CD4-positive, alpha-beta T cell (primary cell): ENCODE data around the gene NUP210. TPM values are rescaled to one million over a fixed set of nuclear protein-coding genes. Genes with fewer than 3 reads are reported as not detected.
A peak's percentile ranks its signal among the peaks of the same experiment; 100 is the strongest.

Source experiments
- ATAC-seq: fragments of 200-7000 bp; cut with Tn5 transposase; one replicate; pipeline ENCODE4 v1.10.0; 2022; ENCODE audit warnings: mild to moderate bottlenecking; ENCODE audit not compliant: poor library complexity
- CTCF ChIA-PET: fragments of 350-600 bp; sonication (Branson Sonifier 250); formaldehyde crosslinking; loops from one replicate; lab custom pipeline; 2021; ENCODE audit warnings: antibody characterized with exemption, inconsistent platforms; lab: Charles Lee
- POLR2A ChIA-PET: fragments of 350-600 bp; sonication (Branson Sonifier 250); formaldehyde crosslinking; loops from one replicate; lab custom pipeline; 2021; ENCODE audit warnings: antibody characterized with exemption, inconsistent platforms; lab: Charles Lee
- DNase-seq, 14 experiments: peaks; one replicate each; pipeline ENCODE4 v3.0.0-alpha.2; 2013 to 2020; ENCODE audit warnings: mixed read lengths in 2 of 14
- H3K27ac ChIP-seq, 2 donors: one replicate each; pipeline versions ENCODE4 v1.5.1 to v1.7.0; 2013; ENCODE audit warnings: low read length in 2 of 2, low read depth in 1 of 2, mild to moderate bottlenecking in 1 of 2
- H3K27me3 ChIP-seq, 2 experiments: 1 replicate in 1 of 2; 2 replicates in 1 of 2; pipeline versions ENCODE4 v1.6.1 to v1.7.0; 2013; ENCODE audit warnings: low read length in 2 of 2, control low read depth in 1 of 2, mild to moderate bottlenecking in 1 of 2, moderate library complexity in 1 of 2; ENCODE audit not compliant: insufficient read depth in 2 of 2, control insufficient read depth in 1 of 2
- H3K36me3 ChIP-seq: one replicate; pipeline ENCODE4 v1.6.1; 2013; ENCODE audit warnings: low read length, control low read depth; ENCODE audit not compliant: insufficient read depth
- H3K4me1 ChIP-seq: one replicate; pipeline ENCODE4 v1.6.1; 2013; ENCODE audit warnings: low read length, control low read depth; ENCODE audit not compliant: insufficient read depth
- H3K4me3 ChIP-seq: one replicate; pipeline ENCODE4 v1.5.1; 2013; ENCODE audit warnings: mild to moderate bottlenecking, low read length, moderate library complexity
- H3K9me3 ChIP-seq, 2 experiments: 1 replicate in 1 of 2; 2 replicates in 1 of 2; pipeline versions ENCODE4 v1.6.1 to v1.7.0; 2013; ENCODE audit warnings: low read length in 2 of 2, mild to moderate bottlenecking in 2 of 2, control low read depth in 1 of 2, moderate library complexity in 1 of 2; ENCODE audit not compliant: control insufficient read depth in 1 of 2, insufficient read depth in 1 of 2
- H3K27ac Mint-ChIP-seq: one replicate; pipeline ENCODE4 v1.8.0; 2020; ENCODE audit warnings: mixed read lengths
- H3K27me3 Mint-ChIP-seq: one replicate; pipeline ENCODE4 v1.8.0; 2021; ENCODE audit warnings: mixed read lengths
- H3K36me3 Mint-ChIP-seq: one replicate; pipeline ENCODE4 v1.8.0; 2021; ENCODE audit warnings: low read depth, mixed read lengths
- H3K4me1 Mint-ChIP-seq: one replicate; pipeline ENCODE4 v1.8.0; 2021; ENCODE audit warnings: low read depth, mixed read lengths
- H3K4me3 Mint-ChIP-seq: one replicate; pipeline ENCODE4 v1.8.0; 2020; ENCODE audit warnings: mild to moderate bottlenecking, mixed read lengths
- H3K9me3 Mint-ChIP-seq: one replicate; pipeline ENCODE4 v1.8.0; 2020; ENCODE audit warnings: mixed read lengths
- CTCF ChIP-seq: fragments of 200-600 bp; IDR thresholded peaks from one replicate; pipeline ENCODE4 v1.8.0; 2022; ENCODE audit warnings: antibody characterized with exemption, mild to moderate bottlenecking
- intact Hi-C, 2 experiments: fragments of 100-400 bp; cut with DNase I in 1 of 2; cut with micrococcal nuclease in 1 of 2; formaldehyde crosslinking; loops; one replicate each; pipeline versions ENCODE4 v1.15.1 to v1.9.0; 2023 to 2025; cut with DNase I, micrococcal nuclease
- total RNA-seq, 174 experiments: library from RNA in 2 of 174; stranded (reverse) in 2 of 174; gene quantifications; one replicate each; pipeline ENCODE4 v1.2.3 and lab custom pipeline; 2021 to 2026

The NUP210 gene
- total RNA-seq, 2 experiments from 2014 or later, result 82.0 to 83.5 TPM

GRCh38 chr3:13408890-13409289, 11.2 kb downstream of the NUP210 start:
- H3K4me3 Mint-ChIP-seq, result no peak overlapping the region
- H3K4me1 Mint-ChIP-seq, result peaks cover 49% of the 10 kb centered on the region

GRCh38 chr3:13407926-13408325, 12.2 kb downstream of the NUP210 start:
- Mint-ChIP-seq H3K4me3 (no peak overlapping the region), H3K4me1 (peaks cover 42% of the 10 kb centered on the region), H3K27me3 (no peaks in the 10 kb centered on the region), H3K27ac (peak overlapping the region; percentile 13), H3K9me3 (peaks cover 3% of the 10 kb centered on the region), H3K36me3 (peaks cover 40% of the 10 kb centered on the region)
- Histone ChIP-seq H3K27me3 (no peaks in the 10 kb centered on the region), H3K9me3 (peaks cover 18 to 24% of the 10 kb centered on the region in 2 experiments), H3K36me3 (peaks cover 22% of the 10 kb centered on the region), H3K4me3 (no peak overlapping the region), H3K27ac (no peak overlapping the region), H3K4me1 (peaks cover 64% of the 10 kb centered on the region)
- no peak for TF ChIP-seq CTCF
- ChIA-PET CTCF (interaction anchor here (1.6 kb wide), 1 partner anchor 9 kb away, joined by 5 read pairs; no protein-coding TSS in a partner anchor), POLR2A (interaction anchor here (0.6 to 1.4 kb wide), 5 partner anchors 9 to 59 kb away, joined by 3 to 5 read pairs (median 3); no protein-coding TSS in a partner anchor)
- DNase-seq, result no peak
- intact Hi-C loops, result no loop called here
- ATAC-seq, result no peak

More at GRCh38 chr3:13408890-13409289, 11.2 kb downstream of the NUP210 start:
- TF ChIP-seq CTCF, result no peak
- Mint-ChIP-seq H3K27me3 (no peaks in the 10 kb centered on the region), H3K27ac (no peak overlapping the region), H3K36me3 (peaks cover 40% of the 10 kb centered on the region), H3K9me3 (peaks cover 3% of the 10 kb centered on the region)
- CTCF ChIA-PET, result interaction anchor here (1.6 kb wide), 1 partner anchor 8 kb away, joined by 5 read pairs; no protein-coding TSS in a partner anchor
- intact Hi-C loops, result no loop called here
- Histone ChIP-seq H3K9me3 (peaks cover 11 to 15% of the 10 kb centered on the region in 2 experiments), H3K27me3 (no peaks in the 10 kb centered on the region), H3K4me3 (no peak overlapping the region), H3K4me1 (peaks cover 68% of the 10 kb centered on the region), H3K27ac (no peak overlapping the region), H3K36me3 (peaks cover 14% of the 10 kb centered on the region)
- DNase-seq (no peak), ATAC-seq (no peak)
- POLR2A ChIA-PET, result interaction anchor here (1.1 kb wide), 1 partner anchor 11 kb away, joined by 3 read pairs; the partner anchor contains the start of gene NUP210

- CTCF ChIA-PET, result interaction anchor here (1.6 kb wide), 1 partner anchor 10 kb away, joined by 5 read pairs; no protein-coding TSS in a partner anchor
- peaks cover 47% of the 10 kb centered on the region for H3K4me1 Mint-ChIP-seq
Observed at GRCh38 chr3:13407475-13407874, 12.6 kb downstream of the NUP210 start.

More at GRCh38 chr3:13407475-13407874, 12.6 kb downstream of the NUP210 start:
- DNase-seq (no peak), ATAC-seq (no peak)
- peaks cover 22% of the 10 kb centered on the region for H3K36me3 ChIP-seq
- H3K4me3 ChIP-seq, result no peak overlapping the region
- Mint-ChIP-seq H3K27ac (peak overlapping the region; percentile 13), H3K36me3 (peaks cover 45% of the 10 kb centered on the region), H3K27me3 (no peaks in the 10 kb centered on the region), H3K4me3 (no peak overlapping the region), H3K9me3 (peaks cover 3% of the 10 kb centered on the region)
- peaks cover 62% of the 10 kb centered on the region for H3K4me1 ChIP-seq
- no peak for TF ChIP-seq CTCF
- POLR2A ChIA-PET, result interaction anchor here (0.7 to 1.4 kb wide), 4 partner anchors 10 to 59 kb away, joined by 3 to 5 read pairs (median 3); no protein-coding TSS in a partner anchor
- H3K27ac ChIP-seq, result no peak overlapping the region
- H3K27me3 ChIP-seq, result no peaks in the 10 kb centered on the region
- intact Hi-C loops, result no loop called here
- H3K9me3 ChIP-seq, result peaks cover 18 to 24% of the 10 kb centered on the region in 2 experiments
